Stimulated activated CD8-positive, alpha-beta memory T cell treated with anti-CD3 and anti-CD28 coated beads, Interleukin-4, amount 100 ng/mL, for 24 hours (primary cell): ENCODE results near the gene DTWD2.
"Not testable (repeated sequence)": the region's sequence is repeated elsewhere in the genome, so short reads cannot be mapped to it uniquely, and the experiment has no call there.

ENCODE experiments used
- DNase-seq: peaks from one replicate; pipeline ENCODE4 v3.0.0-alpha.2; 2020; ENCODE audit warnings: low read depth

Gene DTWD2, protein sequence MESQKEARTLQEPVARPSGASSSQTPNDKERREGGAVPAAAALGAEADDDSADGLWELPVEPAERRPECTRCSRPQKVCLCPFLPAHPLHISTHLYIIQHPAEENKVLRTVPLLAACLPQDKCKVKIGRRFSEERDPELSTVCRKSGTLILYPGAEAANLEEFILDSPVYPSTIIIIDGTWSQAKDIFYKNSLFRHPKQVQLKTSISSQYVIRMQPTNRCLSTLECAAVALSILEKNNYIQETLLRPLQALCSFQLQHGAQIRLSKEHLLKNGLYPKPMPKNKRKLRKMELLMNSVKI

DNA sequence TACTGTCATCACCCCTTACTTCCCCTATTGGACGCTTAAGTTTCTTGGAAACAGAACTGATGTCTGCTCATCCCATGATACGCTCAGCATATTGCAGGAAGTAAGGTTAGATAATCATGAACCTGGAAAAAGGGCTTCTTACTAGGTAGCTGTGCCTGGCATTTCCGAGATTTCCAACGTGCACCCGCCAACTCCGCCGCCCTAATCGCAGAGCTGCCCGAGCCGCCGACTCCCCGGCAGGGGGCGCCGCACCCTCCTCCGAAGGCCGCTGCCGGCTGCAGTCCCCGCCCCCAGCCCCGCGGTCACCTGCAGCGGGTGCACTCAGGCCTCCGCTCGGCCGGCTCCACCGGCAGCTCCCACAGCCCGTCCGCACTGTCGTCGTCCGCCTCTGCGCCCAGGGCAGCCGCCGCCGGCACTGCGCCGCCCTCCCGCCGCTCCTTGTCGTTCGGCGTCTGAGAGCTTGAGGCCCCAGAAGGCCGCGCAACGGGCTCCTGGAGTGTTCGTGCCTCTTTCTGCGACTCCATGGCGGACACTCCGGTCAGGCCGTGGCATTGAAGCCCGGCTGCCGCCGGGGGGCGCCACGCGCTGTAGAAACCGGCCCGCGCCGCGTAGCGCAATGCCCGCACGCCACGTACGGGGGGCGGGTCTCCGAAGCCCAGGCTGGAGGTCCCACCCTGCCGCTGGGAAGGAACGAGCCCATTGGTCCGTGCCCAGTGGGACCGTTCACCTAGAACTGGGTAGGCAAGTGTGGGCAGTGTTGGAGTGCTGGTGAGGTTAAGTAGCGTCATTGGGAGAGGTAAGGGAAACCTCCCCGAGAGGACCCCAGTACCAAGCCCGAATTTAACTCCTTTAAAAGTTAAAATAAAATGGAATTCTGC, at the start of gene DTWD2:
DTWD2 (minus strand) TSS at position 560 of the 878 bp plus-strand sequence; CDS start at position 524, 36 bp downstream.
- DNase-seq = peak; percentile 89

DNA sequence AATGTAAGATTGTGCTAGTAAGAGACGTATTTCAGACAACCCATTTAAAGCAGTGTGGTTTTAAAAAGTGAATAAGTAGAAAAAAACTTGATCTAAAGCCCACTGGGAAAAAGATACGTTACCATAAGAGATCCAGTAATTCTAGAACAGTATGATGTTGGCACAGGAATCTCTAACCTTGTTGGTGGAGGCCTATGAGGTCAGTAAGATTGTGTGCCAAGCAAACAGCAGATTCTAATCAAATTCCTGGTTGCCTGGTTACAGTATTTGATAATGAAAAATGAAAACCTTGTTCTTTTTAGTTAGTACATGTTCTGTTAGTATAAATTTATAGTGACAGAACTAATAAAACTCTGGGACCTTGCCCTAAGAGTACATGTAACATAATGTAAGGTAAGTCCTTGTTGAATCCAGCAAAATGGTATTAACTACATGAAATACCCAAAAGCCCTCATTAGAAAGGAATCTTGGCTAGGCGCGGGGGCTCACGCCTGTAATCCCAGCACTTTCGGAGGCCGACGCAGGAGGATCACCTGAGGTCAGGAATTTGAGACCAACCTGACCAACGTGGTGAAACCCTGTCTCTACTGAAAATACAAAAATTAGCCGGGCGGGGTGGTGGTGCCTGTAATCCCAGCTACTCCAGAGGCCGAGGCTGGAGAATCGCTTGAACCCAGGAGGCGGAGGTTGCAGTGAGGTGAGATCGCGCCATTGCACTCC, 49.3 kb upstream of the DTWD2 start:
- no peak for DNase-seq

DNA sequence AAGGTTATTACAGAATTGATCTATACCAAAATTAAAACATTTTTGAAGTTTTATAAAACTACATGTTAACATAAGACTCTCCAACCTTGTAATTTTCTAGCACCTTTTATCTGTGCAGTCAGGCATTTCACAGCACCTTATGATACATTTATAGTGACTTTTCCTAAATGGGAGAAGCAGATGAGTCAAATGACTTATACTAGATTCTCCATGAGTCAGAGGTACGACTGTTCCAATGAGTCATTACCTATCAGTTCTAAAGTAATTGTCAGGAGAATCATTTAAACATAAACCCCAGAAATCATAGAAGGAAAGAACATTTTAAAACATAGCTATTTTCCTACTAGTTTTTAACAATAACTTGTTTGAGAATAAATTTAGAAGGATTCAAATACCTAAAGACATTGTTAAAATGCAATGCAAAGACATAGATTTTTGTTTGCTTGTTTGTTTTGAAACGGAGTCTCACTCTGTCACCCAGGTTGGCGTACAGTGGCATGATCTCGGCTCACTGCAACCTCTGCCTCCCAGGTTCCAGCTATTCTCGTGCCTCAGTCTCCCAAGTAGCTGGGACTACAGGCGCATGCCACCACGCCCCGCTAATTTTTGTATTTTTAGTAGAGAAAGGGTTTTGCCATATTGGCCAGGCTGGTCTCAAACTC, 47.9 kb upstream of the DTWD2 start:
- DNase-seq = no peak

DNA sequence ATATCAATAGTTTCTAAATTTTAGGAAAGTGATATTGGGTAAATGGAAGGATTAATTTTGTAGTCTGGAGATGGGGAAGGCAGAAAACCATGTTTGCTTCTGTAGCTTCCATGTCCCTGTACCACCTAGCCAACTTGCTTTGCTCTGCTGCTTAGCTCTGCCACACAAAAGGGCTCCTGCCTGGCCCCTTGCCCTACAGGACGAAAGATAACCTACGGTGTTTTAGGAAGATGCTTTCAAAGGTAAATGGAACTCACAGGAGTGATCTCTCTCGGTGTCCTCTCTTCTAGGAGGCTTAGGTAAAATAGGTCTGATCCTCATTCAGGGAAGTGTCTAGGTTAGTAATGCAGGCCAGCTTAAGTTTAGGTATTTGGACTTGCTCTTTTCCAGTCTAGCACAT, 44.8 kb upstream of the DTWD2 start:
- DNase-seq = no peak

DNA sequence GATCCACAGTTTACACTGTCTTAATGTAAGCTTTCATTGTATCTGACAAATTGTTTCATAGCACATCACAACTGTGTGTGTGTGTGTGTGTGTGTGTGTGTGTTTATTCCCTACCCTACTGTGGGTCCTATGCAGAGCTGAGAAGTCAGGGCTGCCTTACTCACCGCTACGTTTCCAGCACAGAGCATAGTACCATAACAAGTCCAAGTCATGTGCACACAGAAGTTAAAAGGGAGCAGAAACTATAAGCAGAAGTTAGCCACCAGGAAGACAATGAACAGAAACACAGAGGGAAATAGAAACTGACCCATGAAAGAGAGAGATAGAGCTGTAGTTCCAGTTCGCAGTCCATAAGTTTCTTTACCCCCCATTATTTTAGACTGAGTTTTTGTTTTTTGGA, 44.3 kb upstream of the DTWD2 start:
- no peak for DNase-seq

DNA sequence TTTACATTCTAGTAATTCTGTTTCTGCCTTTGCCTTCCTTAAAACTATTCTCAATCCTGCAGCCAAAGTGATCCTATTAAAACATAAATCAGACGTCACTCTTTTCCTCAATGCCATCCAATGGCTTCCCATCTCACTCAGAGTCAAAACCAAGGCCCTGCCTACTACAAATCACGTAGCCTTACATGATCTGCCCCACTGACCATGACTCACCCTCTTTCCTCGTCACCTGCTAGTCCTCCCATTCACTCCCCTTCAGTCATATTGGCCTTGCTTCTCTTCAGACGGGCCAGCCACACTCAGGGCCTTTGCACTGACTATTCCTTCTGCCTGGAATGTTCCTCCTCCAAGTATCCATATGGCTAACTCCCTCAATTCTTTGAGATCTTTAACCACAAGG, 43.6 kb upstream of the DTWD2 start:
- DNase-seq = no peak

DNA sequence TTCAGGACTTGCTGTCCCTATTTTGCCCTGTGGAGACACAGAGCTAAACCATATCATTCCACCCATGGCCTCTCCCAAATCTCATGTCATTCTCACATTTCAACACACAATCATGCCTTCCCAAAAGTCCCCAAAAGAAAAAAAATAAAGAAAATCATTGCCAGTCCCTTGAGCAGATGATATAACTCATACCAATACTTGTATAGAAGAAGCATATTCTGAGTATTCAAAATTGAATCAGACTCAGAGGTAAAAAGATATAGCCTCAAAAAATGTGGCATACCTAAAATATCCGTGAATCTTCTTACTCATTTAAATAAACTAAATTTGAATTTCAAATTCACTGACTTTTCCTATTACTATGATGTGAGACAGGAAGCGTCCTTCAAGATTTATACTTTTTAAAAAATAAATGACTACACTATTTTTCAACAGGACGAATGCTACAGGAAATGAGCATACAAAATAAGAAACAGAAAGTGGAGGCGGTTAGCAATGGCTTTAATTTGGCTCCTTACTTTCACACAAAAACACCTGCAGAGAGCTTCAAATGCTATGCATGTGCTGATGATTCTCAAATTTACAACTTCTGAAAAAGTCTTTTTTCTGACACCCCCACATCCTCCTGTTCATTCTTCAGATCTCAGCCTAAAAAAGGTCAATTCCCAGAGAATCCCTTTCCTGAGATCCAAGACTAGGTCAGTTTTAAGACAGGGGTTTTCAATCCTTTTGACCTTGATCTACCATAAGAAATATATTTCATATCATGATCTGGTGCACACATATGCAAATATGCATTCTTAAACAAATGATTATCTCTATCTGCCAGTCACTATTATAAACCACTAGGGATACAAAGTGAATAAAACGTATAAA, 42.9 kb upstream of the DTWD2 start:
- no peak for DNase-seq

DNA sequence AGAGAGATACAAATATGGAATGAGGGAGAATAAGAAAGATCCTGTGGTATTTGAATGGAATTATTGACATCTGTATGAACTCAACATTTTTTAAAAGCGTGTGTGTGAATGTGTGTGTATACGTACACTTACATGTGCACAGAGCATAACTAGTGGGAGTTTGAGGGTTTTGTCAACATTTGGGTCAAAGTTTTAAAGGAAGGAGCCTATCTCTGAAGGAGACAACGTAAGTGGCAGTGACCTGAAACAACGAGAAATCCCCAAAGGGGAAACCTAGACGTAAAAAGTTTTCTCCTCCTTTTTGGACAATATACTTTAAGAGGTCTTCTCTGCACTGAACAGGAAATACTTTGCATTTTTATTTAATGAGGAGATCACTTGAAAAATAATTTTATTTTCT, 40.2 kb upstream of the DTWD2 start:
- no peak for DNase-seq

DNA sequence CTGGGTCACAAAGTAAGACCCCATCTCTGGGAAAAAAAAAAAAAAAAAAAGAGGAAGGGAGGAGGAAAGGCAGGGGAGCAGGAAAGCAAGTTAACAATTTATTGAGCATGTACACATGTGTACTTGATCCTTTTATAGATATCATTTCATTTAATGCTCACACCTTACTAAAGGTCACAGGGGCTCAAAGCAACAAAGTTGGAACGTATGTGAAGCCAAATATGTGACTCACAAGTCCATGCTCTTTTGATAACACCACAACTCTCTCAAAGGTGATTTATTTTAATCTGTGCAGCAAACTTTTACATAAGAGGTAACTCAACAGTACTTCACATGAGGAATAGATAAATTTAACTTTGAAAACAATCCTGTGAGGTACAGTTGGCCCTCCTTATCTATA, 34.4 kb upstream of the DTWD2 start:
- no peak for DNase-seq

DNA sequence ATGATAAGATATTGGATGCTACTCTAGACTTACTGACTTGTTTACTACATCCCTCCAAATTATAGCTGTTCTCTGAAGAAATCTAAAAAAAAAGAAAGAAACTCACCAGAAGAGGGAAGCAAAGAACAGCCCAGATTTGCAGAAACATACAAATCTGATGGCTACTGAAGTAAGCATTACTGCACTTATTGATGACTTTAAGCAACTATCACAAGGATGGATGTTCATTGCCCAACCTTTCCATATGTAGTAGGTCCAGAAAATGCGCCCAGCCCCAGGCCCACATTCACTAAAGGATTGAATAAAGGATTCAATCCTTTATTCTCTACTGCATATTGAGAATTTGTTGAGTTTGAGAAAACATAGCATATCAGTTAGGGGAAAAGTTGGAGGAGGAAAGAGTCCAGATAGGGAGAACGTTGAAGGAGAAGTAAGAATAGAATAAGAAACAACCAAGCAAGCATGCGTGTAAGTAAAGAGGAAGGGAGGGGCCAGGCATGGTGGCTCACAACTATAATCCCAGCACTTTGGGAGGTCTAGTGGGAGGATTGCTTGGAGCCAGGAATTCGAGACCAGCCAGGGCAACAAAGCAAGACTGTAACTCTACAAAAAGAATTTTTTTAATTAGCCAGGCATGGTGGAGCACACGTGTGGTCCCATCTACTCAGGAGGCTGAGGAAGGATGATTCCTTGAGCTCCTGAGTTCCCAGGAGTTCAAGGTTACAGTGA, 33.8 kb upstream of the DTWD2 start:
- DNase-seq = no peak

DNA sequence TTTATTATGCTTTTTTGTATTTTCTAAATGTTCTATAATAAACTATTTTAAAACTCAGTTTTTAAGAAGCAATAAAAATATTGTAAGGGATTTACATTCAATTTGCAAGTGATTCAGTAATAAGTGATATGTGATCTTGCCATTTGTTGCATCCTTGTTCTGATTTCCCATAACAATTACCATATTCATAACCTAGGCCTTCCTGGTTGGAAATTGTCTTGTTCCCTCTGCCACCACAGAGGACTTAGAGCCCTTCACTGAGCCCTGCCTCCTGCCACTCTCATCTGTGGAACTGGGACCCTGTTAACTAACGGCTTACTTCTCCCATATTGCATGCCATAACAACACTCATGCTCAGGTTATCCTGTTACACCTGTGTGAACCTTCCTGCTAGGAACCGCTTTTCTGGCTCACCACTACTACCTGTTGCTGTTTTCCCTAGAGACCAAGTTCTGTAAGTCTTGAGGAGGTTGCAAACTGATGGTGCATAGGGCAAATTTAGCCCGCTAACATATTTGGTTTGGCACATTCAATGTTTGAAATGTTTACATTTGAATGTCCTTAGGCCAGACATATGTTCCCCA, 32.9 kb upstream of the DTWD2 start:
- no peak for DNase-seq

DNA sequence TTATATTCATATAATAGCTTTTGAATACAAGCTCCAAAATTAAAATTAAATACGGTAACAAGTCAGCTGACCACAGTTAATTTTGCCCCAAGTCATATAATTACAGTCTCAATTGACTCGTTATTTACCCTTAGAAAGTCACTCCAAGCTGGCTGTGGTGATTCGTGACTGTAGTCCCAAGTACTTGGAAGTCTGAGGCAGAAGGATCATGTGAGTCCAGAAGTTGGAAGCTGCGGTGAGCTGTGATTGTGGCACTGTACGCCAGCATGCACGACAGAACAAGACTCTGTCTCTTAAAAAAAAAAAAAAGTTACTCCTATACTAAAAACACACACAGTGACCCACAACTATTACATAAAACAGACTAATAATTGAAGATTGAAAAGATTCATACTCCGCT, 31.6 kb upstream of the DTWD2 start:
- DNase-seq = no peak

DNA sequence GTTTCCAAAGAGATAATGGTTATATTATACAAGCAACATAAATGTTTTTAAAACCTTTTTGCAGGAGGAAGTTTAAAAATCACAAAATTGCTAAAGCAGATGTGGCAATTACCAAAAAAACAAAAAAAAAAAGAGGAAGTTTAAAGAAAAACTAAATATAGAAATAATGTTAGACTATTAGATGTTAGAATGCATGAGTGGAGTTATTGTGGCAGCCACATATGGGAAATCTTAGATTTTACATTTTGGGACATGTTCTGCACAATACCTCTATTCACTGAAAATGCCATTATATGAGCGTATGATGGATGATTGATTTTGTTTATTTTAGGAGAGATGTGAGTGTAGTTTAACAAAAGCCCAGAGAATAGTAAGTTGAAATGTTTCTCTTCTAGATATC, 31.2 kb upstream of the DTWD2 start:
- no peak for DNase-seq

DNA sequence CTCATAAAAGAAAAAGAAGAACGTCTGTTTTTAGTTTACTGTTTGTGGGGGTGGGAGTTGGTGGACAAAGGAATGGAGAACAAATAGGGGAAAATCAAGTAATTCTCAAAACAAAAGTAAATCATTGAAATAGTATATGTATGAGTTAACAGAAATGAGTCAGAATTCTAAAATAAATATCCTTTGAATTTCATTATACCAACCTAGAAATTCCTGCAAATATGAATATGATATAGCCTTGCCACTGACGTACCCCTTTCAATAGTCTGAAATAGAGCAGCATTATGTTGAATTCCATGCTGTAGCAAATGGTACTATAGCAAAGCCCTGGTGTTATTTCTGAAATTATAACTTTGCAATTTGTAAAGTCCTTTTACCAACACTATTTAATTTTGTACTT, 29.6 kb upstream of the DTWD2 start:
- DNase-seq = no peak

DNA sequence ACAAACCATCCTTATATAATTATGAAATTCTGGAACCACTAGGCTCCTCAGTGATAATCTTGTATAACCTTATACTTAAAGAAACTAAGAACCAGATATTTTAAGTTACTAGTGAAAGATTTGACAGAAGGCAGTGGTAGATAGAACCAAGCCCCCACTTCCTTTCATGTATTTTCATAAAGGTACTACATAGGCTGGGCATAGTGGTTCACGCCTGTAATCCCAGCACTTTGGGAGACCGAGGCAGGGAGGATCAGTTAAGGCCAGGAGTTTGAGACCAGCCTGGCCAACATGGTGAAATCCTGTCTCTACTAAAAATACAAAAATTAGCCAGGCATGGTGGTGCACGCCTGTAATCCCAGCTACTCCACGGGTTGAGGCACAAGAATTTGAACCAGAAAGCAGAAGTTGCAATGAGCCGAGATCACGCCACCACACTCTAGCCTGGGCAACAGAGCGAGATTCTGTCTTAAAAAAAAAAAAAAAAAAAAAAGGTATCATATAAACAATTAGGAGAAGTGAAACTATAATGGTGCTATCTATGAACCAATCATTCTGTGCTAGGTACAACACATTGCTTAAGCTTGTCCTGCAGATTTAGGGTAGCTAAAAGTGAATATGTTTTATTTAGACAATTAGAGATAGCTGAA, 27.9 kb upstream of the DTWD2 start:
- DNase-seq = no peak

DNA sequence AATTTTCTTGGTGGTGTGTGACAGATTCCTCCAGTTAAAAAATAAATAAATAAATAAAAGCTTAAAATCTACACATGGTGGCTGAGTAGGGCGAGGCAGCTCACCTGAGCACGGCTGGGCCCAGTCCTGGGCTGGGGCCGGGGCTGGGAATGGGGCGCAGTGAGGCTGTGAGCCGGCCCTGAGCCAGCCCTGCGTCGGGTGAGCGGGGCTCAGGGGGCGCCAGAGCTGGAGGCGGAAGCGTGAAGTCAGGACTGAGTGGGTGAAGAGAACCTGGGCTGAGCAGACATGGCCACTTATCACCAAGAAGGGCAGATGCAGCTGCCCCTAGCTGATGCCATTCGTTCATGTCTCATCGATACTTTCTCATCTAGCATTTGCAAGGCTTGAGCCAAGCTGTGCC, 22.8 kb upstream of the DTWD2 start:
- no peak for DNase-seq

DNA sequence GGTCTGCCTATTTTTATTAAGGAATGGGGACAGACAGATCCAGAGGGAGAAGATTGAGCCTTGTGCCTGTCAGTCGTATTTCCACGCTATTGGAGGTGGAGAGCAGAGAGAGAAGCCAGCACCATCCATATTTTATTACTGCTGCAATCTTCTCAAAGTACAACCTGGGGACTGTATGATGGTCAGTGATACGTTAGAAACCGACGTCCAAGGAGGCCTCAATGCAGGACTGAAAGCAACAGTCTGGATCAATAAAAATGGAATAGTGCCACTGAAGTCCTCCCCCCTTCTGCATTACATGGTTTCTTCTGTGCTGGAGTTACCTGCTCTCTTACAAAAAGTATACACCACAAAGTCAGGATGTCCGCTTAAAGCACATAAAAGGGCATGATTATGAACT, 21.9 kb upstream of the DTWD2 start:
- no peak for DNase-seq

DNA sequence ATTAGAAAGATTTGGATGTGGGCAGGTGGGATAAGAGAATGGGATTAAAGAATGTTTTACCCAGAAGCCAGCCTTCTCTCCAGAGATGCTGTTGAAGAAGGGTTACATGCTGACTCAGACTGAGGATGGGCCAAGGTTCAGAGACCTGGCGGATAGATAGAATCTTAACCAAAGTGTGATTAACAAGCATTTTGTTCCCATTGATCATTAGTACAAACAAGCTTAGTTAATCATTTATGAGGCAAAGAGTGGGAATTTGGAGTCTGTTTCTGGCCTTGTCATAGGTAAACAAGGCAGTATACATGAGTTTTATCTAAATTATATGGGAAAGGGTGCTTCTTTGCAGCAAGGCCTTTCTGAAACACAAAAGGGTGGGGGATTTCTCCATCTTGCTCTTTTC, 20.8 kb upstream of the DTWD2 start:
- DNase-seq = no peak

DNA sequence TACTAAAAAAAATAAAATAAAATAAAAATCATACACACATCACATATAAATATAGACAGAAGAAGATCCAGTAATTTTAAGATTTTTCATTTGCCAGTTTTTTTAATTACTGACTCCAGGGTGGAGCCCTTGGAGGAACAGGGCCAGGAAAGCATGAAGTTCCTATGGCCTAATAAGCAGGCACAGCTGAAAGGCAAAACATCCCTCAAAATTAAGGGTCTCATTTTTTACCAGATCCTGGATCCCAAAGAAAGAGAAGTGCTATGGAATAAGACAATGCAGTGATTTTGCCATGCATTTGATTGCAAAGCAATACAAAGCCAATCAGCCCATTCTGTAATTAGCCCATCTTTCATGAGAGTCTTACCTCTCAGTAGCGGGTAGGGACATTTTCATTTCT, 11.3 kb upstream of the DTWD2 start:
- DNase-seq = no peak

DNA sequence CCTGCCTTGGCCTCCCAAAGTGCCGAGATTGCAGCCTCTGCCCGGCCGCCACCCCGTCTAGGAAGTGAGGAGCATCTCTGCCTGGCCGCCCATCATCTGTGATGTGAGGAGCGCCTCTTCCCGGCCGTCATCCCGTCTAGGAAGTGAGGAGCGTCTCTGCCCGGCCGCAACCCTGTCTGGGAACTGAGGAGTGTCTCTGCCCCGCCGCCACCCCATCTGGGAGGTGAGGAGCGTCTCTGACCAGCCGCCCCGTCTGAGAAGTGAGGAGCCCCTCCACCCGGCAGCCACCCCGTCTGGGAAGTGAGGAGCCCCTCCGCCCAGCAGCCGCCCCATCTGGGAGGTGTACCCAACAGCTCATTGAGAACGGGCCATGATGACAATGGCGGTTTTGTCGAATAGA, 10.5 kb upstream of the DTWD2 start:
- DNase-seq = not testable (repeated sequence)
